Neuronal stem cell (in vitro differentiated cells): ENCODE measurements around the gene PRM3.

Experiments used
- DNase-seq: peaks from one replicate; pipeline ENCODE4 v3.0.0-alpha.2; 2013; ENCODE audit warnings: low spot score
- H2AFZ ChIP-seq: one replicate; pipeline ENCODE4 v1.6.1; 2013; ENCODE audit warnings: mild to moderate bottlenecking, low read length, inconsistent platforms
- H2AK5ac ChIP-seq: 2 replicates; pipeline ENCODE4 v1.6.1; 2013; ENCODE audit warnings: low read depth, mild to moderate bottlenecking, inconsistent platforms, low read length, moderate library complexity, mixed read lengths
- H2BK120ac ChIP-seq: 2 replicates; pipeline ENCODE4 v1.6.1; 2013; ENCODE audit warnings: low read depth, mild to moderate bottlenecking, inconsistent platforms, low read length, moderate library complexity, mixed read lengths
- H2BK12ac ChIP-seq: one replicate; pipeline ENCODE4 v1.6.1; 2013; ENCODE audit warnings: low read length, inconsistent platforms
- H2BK15ac ChIP-seq: 2 replicates; pipeline ENCODE4 v1.6.1; 2013; ENCODE audit warnings: mild to moderate bottlenecking, low read length, inconsistent platforms, mixed read lengths
- H2BK5ac ChIP-seq: one replicate; pipeline ENCODE4 v1.6.1; 2013; ENCODE audit warnings: inconsistent platforms, mild to moderate bottlenecking, low read length, moderate library complexity
- H3K14ac ChIP-seq: one replicate; pipeline ENCODE4 v1.6.1; 2013; ENCODE audit warnings: low read length, inconsistent platforms
- H3K18ac ChIP-seq: 2 replicates; pipeline ENCODE4 v1.6.1; 2013; ENCODE audit warnings: low read length, inconsistent platforms
- H3K23ac ChIP-seq: 2 replicates; pipeline ENCODE4 v1.6.1; 2013; ENCODE audit warnings: low read depth, mild to moderate bottlenecking, mixed read lengths, low read length, inconsistent platforms; ENCODE audit not compliant: poor library complexity
- H3K27ac ChIP-seq: replicated peaks from 3 replicates; pipeline ENCODE4 v1.5.1; 2013; ENCODE audit warnings: low read length, inconsistent platforms
- H3K27me3 ChIP-seq, 3 experiments: 2 replicates each; pipeline ENCODE4 v1.6.1; 2013; ENCODE audit warnings: low read length in 3 of 3, mild to moderate bottlenecking in 2 of 3, inconsistent platforms in 1 of 3, low read depth in 1 of 3, mixed read lengths in 1 of 3, moderate library complexity in 1 of 3; ENCODE audit not compliant: control insufficient read depth in 3 of 3, insufficient read depth in 3 of 3
- H3K36me3 ChIP-seq, 2 donors: replicated peaks in 1 of 2; 2 replicates each; pipeline ENCODE4 v1.6.1; 2013; ENCODE audit warnings: low read length in 2 of 2; ENCODE audit not compliant: control insufficient read depth in 2 of 2, insufficient read depth in 2 of 2
- H3K4ac ChIP-seq: 2 replicates; pipeline ENCODE4 v1.6.1; 2013; ENCODE audit warnings: inconsistent platforms, mild to moderate bottlenecking, low read length, moderate library complexity
- H3K4me1 ChIP-seq, 2 donors: 1 replicate in 1 of 2; 2 replicates in 1 of 2; pipeline ENCODE4 v1.6.1; 2013; ENCODE audit warnings: low read length in 2 of 2, low read depth in 1 of 2; ENCODE audit not compliant: control insufficient read depth in 2 of 2, insufficient read depth in 1 of 2
- H3K4me2 ChIP-seq: one replicate; pipeline ENCODE4 v1.6.1; 2013; ENCODE audit warnings: mild to moderate bottlenecking, low read length, inconsistent platforms; ENCODE audit not compliant: insufficient read depth, poor library complexity, severe bottlenecking
- H3K4me3 ChIP-seq, 2 donors: 2 replicates each; pipeline ENCODE4 v1.5.1; 2013; ENCODE audit warnings: low read length in 2 of 2, mild to moderate bottlenecking in 2 of 2, inconsistent platforms in 1 of 2, moderate library complexity in 1 of 2
- H3K79me1 ChIP-seq: one replicate; pipeline ENCODE4 v1.6.1; 2013; ENCODE audit warnings: low read depth, mild to moderate bottlenecking, inconsistent platforms, low read length, moderate library complexity
- H3K9ac ChIP-seq: one replicate; pipeline ENCODE4 v1.6.1; 2013; ENCODE audit warnings: mild to moderate bottlenecking, low read depth, low read length, inconsistent platforms; ENCODE audit not compliant: poor library complexity
- H3K9me3 ChIP-seq, 2 donors: replicated peaks in 1 of 2; 2 replicates each; pipeline versions ENCODE3 to v1.6.1; 2013; ENCODE audit warnings: low read length in 2 of 2, mild to moderate bottlenecking in 2 of 2, inconsistent platforms in 1 of 2, low read depth in 1 of 2, mixed read lengths in 1 of 2, moderate library complexity in 1 of 2; ENCODE audit not compliant: control insufficient read depth in 2 of 2, insufficient read depth in 1 of 2
- H4K8ac ChIP-seq: one replicate; pipeline ENCODE4 v1.6.1; 2013; ENCODE audit warnings: low read depth, mild to moderate bottlenecking, inconsistent platforms, low read length, moderate library complexity
- H4K91ac ChIP-seq: one replicate; pipeline ENCODE4 v1.6.1; 2013; ENCODE audit warnings: low read length, low read depth, mild to moderate bottlenecking, inconsistent platforms; ENCODE audit not compliant: poor library complexity
- WGBS, 2 donors: extraction: QIAGEN DNeasy Blood & Tissue Kit; methylation state at CpG; one replicate each; pipeline ENCODE4 v1.1.7; 2013; ENCODE audit warnings: missing lambda C conversion rate in 2 of 2, mixed read lengths in 1 of 2; ENCODE audit not compliant: insufficient read length in 2 of 2, insufficient replicate concordance in 1 of 2; ENCODE audit errors: extremely low coverage in 2 of 2; 5-methylcytosine and 5-hydroxymethylcytosine counted together

PRM3 gene

GRCh38 chr16:11314309-11314894 lies 41.0 kb upstream of the PRM3 start:
- no CpG with 5 or more reads among the region's 8 CpGs for WGBS, 2 donors
- peak overlapping the region; percentile 84 for H2AK5ac ChIP-seq
- no peak overlapping the region for H3K27ac ChIP-seq
- H3K36me3 ChIP-seq: no peaks in the 10 kb centered on the region
- H3K4me1 ChIP-seq: peaks cover 10 to 33% of the 10 kb centered on the region in 2 donors
- no peak overlapping the region for H3K23ac ChIP-seq
- H2BK12ac ChIP-seq: no peak overlapping the region
- no peak overlapping the region for H2BK120ac ChIP-seq
- H3K18ac ChIP-seq: no peak overlapping the region
- H3K4me3 ChIP-seq: no peak overlapping the region
- no peak overlapping the region for H3K4ac ChIP-seq
- H3K14ac ChIP-seq: no peak overlapping the region
- no peak for DNase-seq
- no peak overlapping the region for H3K4me2 ChIP-seq
- H4K91ac ChIP-seq: no peak overlapping the region
- H2AFZ ChIP-seq: no peak overlapping the region
- no peak overlapping the region for H2BK5ac ChIP-seq
- no peaks in the 10 kb centered on the region for H3K79me1 ChIP-seq
- H2BK15ac ChIP-seq: no peak overlapping the region
- H3K27me3 ChIP-seq: peaks cover 0 to 4% (median 0%) of the 10 kb centered on the region in 3 experiments
- no peak overlapping the region for H3K9ac ChIP-seq
- H4K8ac ChIP-seq: no peak overlapping the region
- no peaks in the 10 kb centered on the region for H3K9me3 ChIP-seq

DNA sequence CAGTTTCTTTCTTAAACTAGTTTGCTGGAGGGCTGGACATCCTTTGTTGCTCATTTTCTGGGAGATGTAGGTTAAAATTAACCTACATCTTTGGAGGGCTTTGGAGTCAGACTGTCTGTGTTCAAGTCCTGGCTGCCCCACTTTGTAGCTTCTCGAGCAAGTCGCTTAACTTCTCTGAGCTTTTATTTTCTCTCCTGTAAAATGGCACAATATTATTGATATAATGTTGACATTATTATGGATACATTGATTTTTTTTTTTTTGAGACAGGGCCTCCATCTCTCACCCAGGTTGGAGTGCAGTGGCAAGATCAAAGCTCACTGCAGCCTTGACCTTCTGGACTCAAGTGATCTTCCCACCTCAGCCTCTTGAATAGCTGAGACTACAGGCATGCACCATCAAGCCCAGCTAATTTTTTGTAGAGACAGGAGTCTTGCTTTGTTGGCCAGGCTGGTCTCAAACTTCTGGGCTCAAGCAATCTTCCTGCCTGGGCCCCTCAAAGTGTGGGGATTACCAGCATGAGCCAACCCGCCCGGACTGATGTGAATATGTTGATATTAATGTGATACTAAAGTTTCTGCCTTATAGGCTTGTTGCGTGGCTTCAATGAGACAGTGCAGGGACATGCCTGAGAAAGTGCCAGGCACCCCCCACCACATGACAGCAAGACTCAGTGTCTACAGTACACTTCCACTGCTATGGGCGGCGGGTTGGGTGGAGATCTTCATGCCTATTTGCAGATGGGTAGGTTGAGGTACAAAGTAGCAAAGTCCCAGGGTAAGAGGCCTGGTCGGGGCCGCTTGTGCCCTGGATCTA lies 40.3 kb upstream of the PRM3 start:
- no peak overlapping the region for H2BK120ac ChIP-seq
- H3K36me3 ChIP-seq: no peaks in the 10 kb centered on the region
- peaks cover 10 to 34% of the 10 kb centered on the region in 2 donors for H3K4me1 ChIP-seq

GRCh38 chr16:11312718-11313492 lies 39.5 kb upstream of the PRM3 start:
- WGBS, 2 donors: no CpG with 5 or more reads among the region's 8 CpGs
- no peak overlapping the region for H4K91ac ChIP-seq
- H3K14ac ChIP-seq: no peak overlapping the region
- H4K8ac ChIP-seq: no peak overlapping the region
- no peak overlapping the region for H3K23ac ChIP-seq
- no peak overlapping the region for H3K4me2 ChIP-seq
- no peak overlapping the region for H2BK5ac ChIP-seq
- H2AFZ ChIP-seq: peak overlapping the region; percentile 81
- H3K27ac ChIP-seq: no peak overlapping the region
- H3K79me1 ChIP-seq: no peaks in the 10 kb centered on the region
- H3K4me3 ChIP-seq: no peak overlapping the region
- H3K4ac ChIP-seq: no peak overlapping the region
- no peaks in the 10 kb centered on the region for H3K36me3 ChIP-seq
- H3K4me1 ChIP-seq: peaks cover 10 to 37% of the 10 kb centered on the region in 2 donors
- H3K9ac ChIP-seq: no peak overlapping the region
- no peak overlapping the region for H2BK12ac ChIP-seq
- H3K18ac ChIP-seq: peak overlapping the region; percentile 73
- no peaks in the 10 kb centered on the region for H3K9me3 ChIP-seq
- peaks cover 0 to 4% (median 0%) of the 10 kb centered on the region in 3 experiments for H3K27me3 ChIP-seq
- no peak overlapping the region for H2AK5ac ChIP-seq
- peak overlapping the region; percentile 13 for H2BK15ac ChIP-seq
- no peak for DNase-seq
- H2BK120ac ChIP-seq: no peak overlapping the region

More for the DNA sequence above, 40.3 kb upstream of the PRM3 start:
- no peak overlapping the region for H4K91ac ChIP-seq
- peak overlapping the region; percentile 84 for H2AK5ac ChIP-seq
- H3K9ac ChIP-seq: no peak overlapping the region
- no peaks in the 10 kb centered on the region for H3K9me3 ChIP-seq
- no peak overlapping the region for H3K4ac ChIP-seq
- peaks cover 0 to 4% (median 0%) of the 10 kb centered on the region in 3 experiments for H3K27me3 ChIP-seq
- H3K14ac ChIP-seq: no peak overlapping the region
- WGBS, 2 donors: no CpG with 5 or more reads among the region's 9 CpGs
- no peak overlapping the region for H2BK15ac ChIP-seq
- no peak overlapping the region for H2AFZ ChIP-seq
- H3K4me3 ChIP-seq: no peak overlapping the region
- no peak overlapping the region for H3K18ac ChIP-seq
- H2BK5ac ChIP-seq: no peak overlapping the region
- no peaks in the 10 kb centered on the region for H3K79me1 ChIP-seq
- no peak for DNase-seq
- no peak overlapping the region for H2BK12ac ChIP-seq
- H3K27ac ChIP-seq: no peak overlapping the region
- no peak overlapping the region for H4K8ac ChIP-seq
- no peak overlapping the region for H3K4me2 ChIP-seq
- no peak overlapping the region for H3K23ac ChIP-seq
